IMR-90 (cell line): ENCODE results near the gene TMEM130.

Source experiments
- BHLHE40 ChIP-seq: fragments of 150-350 bp; IDR thresholded peaks from 2 replicates; pipeline ENCODE4 v1.6.1; 2016; ENCODE audit warnings: mild to moderate bottlenecking, low read depth, low read length
- POLR2A ChIP-seq: IDR thresholded peaks from 2 replicates; pipeline ENCODE4 v1.6.1; 2012; ENCODE audit warnings: mild to moderate bottlenecking, low read depth, low read length
- RFX5 ChIP-seq: IDR thresholded peaks from 2 replicates; pipeline ENCODE4 v1.8.0; 2012; ENCODE audit warnings: low read depth, mild to moderate bottlenecking, low read length, moderate library complexity
- TF ChIP-seq, protein P1 (sequence below): conservative IDR thresholded peaks from 2 replicates; pipeline ENCODE4 v1.5.1; 2012; ENCODE audit warnings: mild to moderate bottlenecking, low read depth, low read length, improper control_type of control experiment

DNA sequence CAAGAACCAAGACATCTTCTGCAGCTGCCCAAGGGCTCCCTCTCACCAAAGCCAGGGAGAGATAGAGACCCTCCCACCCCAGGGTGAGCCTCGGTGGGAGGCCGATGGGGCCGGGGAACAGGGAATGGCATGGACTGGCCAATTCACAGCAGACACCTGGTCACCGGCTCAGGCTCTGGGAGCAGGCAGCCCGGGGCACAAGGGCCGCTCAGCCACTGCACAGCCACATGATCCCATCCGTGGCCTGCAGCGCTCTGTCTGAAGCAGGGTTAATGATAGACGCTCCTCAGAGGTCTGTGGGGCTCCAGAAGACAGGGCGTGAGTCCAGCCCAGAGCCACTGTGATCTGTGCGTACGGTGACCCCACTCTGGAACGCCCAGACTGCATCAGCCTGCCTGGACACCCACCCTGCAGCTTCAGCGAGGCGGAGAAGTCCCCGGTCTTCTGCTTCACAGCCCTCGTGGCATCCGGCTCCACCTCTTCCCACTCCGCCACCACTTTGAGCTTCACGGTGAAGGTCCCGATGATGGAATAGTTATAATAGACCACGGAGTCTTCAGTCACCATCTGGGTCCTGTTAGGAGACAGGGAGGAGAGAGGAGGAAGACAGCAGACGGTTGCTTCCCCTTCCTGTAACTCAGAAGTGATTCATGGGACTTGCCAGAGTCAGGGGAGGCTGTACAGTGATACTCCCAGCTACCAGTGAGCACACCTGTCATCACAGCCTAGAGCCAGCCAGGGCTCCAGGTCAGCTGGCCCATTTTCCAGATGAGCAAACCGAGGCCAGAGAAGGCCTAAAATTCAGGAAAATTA lies 14.0 kb downstream of the TMEM130 start:
- TF ChIP-seq BHLHE40: no peak
- no peak for TF ChIP-seq POLR2A
- TF ChIP-seq, protein P1, sequence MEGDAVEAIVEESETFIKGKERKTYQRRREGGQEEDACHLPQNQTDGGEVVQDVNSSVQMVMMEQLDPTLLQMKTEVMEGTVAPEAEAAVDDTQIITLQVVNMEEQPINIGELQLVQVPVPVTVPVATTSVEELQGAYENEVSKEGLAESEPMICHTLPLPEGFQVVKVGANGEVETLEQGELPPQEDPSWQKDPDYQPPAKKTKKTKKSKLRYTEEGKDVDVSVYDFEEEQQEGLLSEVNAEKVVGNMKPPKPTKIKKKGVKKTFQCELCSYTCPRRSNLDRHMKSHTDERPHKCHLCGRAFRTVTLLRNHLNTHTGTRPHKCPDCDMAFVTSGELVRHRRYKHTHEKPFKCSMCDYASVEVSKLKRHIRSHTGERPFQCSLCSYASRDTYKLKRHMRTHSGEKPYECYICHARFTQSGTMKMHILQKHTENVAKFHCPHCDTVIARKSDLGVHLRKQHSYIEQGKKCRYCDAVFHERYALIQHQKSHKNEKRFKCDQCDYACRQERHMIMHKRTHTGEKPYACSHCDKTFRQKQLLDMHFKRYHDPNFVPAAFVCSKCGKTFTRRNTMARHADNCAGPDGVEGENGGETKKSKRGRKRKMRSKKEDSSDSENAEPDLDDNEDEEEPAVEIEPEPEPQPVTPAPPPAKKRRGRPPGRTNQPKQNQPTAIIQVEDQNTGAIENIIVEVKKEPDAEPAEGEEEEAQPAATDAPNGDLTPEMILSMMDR: no peak
- TF ChIP-seq RFX5: no peak
